ENCODE data around the gene TACO1. TPM values are rescaled to one million over a fixed set of nuclear protein-coding genes. Genes with fewer than 3 reads are reported as not detected.

TACO1 gene
- total RNA-seq, 2 donors from 2014 or later, result 11.0 to 11.8 TPM

DNA sequence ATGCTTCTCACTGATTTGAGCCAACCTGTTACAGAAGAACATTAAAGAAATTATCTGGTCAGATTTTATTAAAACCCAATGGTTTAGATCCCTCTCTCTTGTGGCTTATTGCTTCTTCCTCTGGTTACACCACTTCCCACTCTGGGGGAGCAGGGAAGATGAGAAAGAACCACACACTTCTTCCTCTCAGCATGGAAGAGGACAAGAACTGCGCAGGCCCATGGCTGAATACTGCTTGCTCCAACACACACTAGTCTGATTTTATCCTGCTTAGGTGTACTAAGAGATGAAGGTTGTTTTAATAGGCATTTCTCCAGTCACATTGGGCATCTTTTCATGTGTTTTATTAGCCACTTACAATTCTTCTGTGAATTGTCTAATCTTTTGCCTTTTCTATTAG, 49.1 kb downstream of the TACO1 start:
- no peaks in the 10 kb centered on the region for H3K9me3 ChIP-seq (ENCODE audit: control insufficient read depth, low read length, poor library complexity, severe bottlenecking)
- ATAC-seq (no peak), DNase-seq (no peak)
- Mint-ChIP-seq H3K36me3 (ENCODE audit: low read depth) (peaks cover 9% of the 10 kb centered on the region), H3K4me3 (no peak overlapping the region), H3K4me1 (peaks cover 12% of the 10 kb centered on the region), H3K27me3 (no peaks in the 10 kb centered on the region), H3K27ac (no peak overlapping the region)

DNA sequence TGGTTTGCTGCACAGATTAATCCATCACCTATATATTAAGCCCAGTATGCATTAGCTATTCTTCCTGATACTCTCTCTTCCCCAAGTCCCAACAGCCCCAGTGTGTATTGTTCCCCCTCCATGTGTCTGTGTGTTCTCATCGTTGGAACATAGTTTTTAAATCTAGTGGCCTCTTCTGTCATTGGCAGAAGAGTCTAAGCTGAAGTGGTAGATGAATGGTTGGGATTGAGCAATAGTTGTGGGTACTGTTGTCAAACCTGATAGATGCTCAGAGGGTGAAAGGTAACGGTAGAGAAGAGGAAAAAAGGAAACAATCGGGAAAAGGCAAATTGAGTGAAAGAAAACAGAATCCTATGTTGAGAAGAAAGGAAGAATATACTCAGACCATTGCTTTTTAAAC, 51.4 kb downstream of the TACO1 start:
- DNase-seq, result no peak
- Mint-ChIP-seq H3K4me3 (no peak overlapping the region), H3K27ac (no peak overlapping the region), H3K4me1 (peaks cover 12% of the 10 kb centered on the region), H3K36me3 (ENCODE audit: low read depth) (peaks cover 7% of the 10 kb centered on the region), H3K27me3 (no peaks in the 10 kb centered on the region)
- ATAC-seq, result no peak
- no peaks in the 10 kb centered on the region for H3K9me3 ChIP-seq (ENCODE audit: control insufficient read depth, low read length, poor library complexity, severe bottlenecking)

DNA sequence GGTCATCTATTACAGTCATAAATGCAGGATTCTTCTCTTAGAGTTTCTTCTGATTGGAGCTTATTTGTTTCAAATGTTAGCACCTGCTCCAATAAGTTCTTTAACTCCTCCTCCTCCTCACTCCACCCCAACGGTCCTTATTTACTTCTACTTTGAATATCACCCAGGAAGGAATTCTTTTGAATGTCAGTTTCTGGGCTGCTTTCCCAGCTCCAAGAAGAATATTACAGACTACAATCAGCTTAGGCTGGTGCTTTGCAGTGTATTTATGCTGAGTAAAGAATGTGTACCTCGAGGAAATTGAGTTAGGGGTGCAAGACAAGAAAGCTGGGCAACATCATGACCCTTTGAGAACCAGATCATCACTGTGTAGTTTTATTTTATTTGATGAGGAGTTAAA, 52.4 kb downstream of the TACO1 start:
- no peak for DNase-seq
- no peak overlapping the region for H3K27ac Mint-ChIP-seq
- no peak for ATAC-seq
- H3K9me3 ChIP-seq (ENCODE audit: control insufficient read depth, low read length, poor library complexity, severe bottlenecking), result no peaks in the 10 kb centered on the region
- H3K36me3 Mint-ChIP-seq (ENCODE audit: low read depth), result peaks cover 9% of the 10 kb centered on the region
- no peaks in the 10 kb centered on the region for H3K27me3 Mint-ChIP-seq
- no peak overlapping the region for H3K4me3 Mint-ChIP-seq
- peaks cover 14% of the 10 kb centered on the region for H3K4me1 Mint-ChIP-seq

DNA sequence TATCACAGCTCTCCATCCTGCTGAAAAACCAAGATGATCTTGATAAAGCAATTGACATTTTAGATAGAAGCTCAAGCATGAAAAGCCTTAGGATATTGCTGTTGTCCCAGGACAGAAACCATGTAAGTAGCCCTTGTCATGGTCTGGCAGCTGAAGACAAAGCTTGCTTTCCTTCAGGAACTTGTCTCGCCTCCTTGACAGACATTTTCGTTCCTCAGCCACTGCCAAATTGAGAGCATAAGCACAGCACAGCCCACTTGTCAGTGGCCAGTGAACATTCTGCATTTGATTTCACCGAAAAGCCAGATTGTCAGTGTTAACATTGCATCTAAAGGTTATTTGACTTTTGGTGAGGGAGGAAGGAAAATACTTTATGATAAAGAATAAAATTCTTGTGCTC, 57.1 kb downstream of the TACO1 start:
- no peaks in the 10 kb centered on the region for H3K27me3 Mint-ChIP-seq
- no peaks in the 10 kb centered on the region for H3K9me3 ChIP-seq (ENCODE audit: control insufficient read depth, low read length, poor library complexity, severe bottlenecking)
- H3K36me3 Mint-ChIP-seq (ENCODE audit: low read depth), result peaks cover 8% of the 10 kb centered on the region
- H3K4me1 Mint-ChIP-seq, result peaks cover 6% of the 10 kb centered on the region
- H3K27ac Mint-ChIP-seq, result no peak overlapping the region
- no peak for ATAC-seq
- H3K4me3 Mint-ChIP-seq, result no peak overlapping the region
- no peak for DNase-seq

Other genes with a start within 250 kb of the TACO1 start
- 10 to 100 TPM; 50.8 to 69.9 TPM for gene CYB561, start 154.6 kb upstream of the TACO1 start, total RNA-seq
- 10 to 100 TPM; 11.6 to 21.5 TPM for gene ACE, start 123.8 kb upstream of the TACO1 start, total RNA-seq
- not detected for gene KCNH6, start 77.5 kb upstream of the TACO1 start, total RNA-seq
- 10 to 100 TPM; 36.4 to 39.0 TPM for gene DCAF7, start 50.4 kb upstream of the TACO1 start, total RNA-seq
- gene MAP3K3, start 21.5 kb downstream of the TACO1 start, total RNA-seq, result 10 to 100 TPM; 74.1 to 85.0 TPM
- 100 to 1,000 TPM; 451 to 473 TPM for gene LIMD2, start 99.2 kb downstream of the TACO1 start, total RNA-seq
- gene STRADA, start 140.9 kb downstream of the TACO1 start, total RNA-seq, result 10 to 100 TPM; 44.5 to 50.2 TPM
- gene CCDC47, start 172.7 kb downstream of the TACO1 start, total RNA-seq, result 10 to 100 TPM; 32.6 to 33.5 TPM
- gene DDX42, start 173.3 kb downstream of the TACO1 start, total RNA-seq, result 10 to 100 TPM; 81.6 to 93.6 TPM
- gene PSMC5, start 226.5 kb downstream of the TACO1 start, total RNA-seq, result 10 to 100 TPM; 83.5 to 92.2 TPM
- 10 to 100 TPM; 44.2 to 54.3 TPM for gene FTSJ3, start 226.8 kb downstream of the TACO1 start, total RNA-seq
- 100 to 1,000 TPM in 1 of 2 donors, 10 to 100 TPM in 1; 95.3 to 106 TPM for gene SMARCD2, start 241.8 kb downstream of the TACO1 start, total RNA-seq

Data from T-helper 17 cell (primary cell).